ENCODE results near the gene CFAP157.

CFAP157 gene

DNA sequence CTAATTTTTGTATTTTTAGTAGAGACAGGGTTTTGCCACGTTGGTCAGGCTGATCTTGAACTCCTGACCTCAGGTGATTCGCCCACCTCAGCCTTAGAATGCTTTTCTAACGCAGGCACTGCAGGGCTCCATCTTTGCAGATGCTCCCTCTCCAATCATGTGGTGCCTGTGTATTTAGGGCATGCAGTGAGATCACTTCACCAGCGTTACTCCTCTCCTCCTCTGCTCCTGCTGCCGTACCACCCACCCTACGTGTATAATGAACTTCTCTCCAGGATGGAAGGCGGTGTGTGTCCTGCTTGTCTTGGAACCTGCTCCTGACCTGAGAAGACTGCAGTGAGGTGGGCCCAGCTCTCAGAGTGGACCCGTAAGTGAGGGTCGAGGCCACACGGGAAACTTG, 13.6 kb upstream of the CFAP157 start:
- no peak for DNase-seq (ENCODE audit: low read depth in 3 of 3)

GRCh38 chr9:127693697-127694096, 13.1 kb upstream of the CFAP157 start:
- no peak for DNase-seq (ENCODE audit: low read depth in 3 of 3)

- no peak for DNase-seq (ENCODE audit: low read depth in 3 of 3)
Observed at GRCh38 chr9:127694890-127695720, 11.7 kb upstream of the CFAP157 start.

GRCh38 chr9:127697575-127697974, 9.2 kb upstream of the CFAP157 start:
- no peak for DNase-seq (ENCODE audit: low read depth in 3 of 3)

GRCh38 chr9:127698386-127698785, 8.4 kb upstream of the CFAP157 start:
- no peak for DNase-seq (ENCODE audit: low read depth in 3 of 3)

GRCh38 chr9:127698985-127699670, 7.7 kb upstream of the CFAP157 start:
- peak; percentile 68 to 74 (median 73) for DNase-seq (ENCODE audit: low read depth in 3 of 3)

DNA sequence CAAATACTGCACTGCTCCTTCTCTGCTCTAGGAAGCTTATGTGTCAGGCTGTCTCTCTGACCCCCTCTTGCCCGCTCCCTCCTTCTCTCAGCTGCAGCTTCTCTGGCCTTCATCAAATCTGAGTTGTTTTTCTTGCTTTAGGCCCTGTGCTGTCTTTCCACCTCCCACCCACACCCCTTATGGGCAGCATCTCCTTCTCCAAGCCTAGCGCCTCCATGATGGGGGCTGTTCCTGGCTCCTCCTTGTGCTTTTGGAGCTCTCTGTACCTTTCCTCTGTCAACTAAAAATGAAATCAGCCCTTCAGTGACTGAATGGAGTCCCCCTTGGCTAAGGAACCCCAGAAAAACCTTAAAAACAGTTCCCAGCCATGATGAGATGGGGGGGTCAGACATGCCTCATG, 6.6 kb upstream of the CFAP157 start:
- no peak for DNase-seq (ENCODE audit: low read depth in 3 of 3)

DNA sequence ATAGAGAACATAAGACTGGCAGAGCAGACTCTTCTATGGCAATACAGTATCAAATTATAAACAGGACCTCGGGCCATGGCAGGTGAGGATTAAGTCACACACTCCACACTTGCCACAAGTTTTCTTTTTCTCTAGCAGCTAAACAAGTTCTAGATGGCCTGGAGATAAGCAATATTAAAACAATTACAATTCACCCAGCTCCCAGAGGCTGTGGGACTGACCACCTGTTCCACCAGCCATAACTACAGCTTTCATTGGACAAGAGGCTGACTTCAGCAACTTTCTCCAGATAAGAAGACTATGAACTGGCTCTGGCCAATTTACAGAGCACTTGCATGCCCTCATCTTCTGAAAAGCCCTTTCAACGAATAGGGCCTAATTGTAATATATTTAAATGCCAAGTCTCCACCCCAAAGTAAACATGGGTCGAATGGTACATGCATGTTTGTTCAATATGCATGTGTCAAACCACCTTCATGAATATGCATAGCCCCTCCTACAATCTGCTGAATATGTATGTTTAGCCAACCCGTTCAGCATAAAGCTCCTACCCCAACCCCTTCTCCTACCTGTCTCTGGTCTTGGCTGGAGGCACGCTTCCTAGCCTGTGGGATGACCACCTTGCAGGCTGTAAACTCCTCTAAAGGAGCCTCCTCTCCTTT, 6.1 kb upstream of the CFAP157 start:
- no peak for DNase-seq (ENCODE audit: low read depth in 3 of 3)

DNA sequence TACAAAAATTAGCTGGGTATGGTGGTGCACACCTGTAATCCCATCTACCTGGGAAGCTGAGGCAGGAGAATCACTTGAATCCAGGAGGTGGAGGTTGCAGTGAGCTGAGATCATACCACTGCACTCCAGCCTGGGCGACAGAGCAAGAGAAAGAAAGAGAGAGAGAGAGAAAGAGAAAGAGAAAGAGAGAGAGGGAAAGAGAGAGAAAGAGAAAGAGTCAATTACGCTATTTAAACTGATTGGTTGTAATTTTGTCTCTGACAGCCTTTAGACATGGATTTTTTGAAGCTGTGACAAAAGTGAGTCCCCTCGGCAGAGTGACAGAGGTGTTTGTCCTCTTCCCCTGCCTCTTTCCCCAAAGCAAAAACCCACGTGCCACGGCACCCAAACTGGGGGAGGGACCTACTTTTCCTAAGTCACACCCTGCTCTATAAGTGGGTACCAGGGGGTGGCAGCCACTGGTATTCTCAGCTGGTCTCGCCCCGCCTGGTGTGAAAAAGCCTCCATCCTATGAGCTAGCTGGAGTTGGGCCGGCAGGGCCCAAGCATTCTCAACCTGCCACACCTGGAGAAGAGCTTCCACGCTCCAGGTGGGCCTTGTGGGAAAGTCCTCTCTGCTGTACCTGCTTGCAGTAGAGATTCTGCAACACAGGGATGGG, 3.4 kb upstream of the CFAP157 start:
- no peak for DNase-seq (ENCODE audit: low read depth in 3 of 3)

DNA sequence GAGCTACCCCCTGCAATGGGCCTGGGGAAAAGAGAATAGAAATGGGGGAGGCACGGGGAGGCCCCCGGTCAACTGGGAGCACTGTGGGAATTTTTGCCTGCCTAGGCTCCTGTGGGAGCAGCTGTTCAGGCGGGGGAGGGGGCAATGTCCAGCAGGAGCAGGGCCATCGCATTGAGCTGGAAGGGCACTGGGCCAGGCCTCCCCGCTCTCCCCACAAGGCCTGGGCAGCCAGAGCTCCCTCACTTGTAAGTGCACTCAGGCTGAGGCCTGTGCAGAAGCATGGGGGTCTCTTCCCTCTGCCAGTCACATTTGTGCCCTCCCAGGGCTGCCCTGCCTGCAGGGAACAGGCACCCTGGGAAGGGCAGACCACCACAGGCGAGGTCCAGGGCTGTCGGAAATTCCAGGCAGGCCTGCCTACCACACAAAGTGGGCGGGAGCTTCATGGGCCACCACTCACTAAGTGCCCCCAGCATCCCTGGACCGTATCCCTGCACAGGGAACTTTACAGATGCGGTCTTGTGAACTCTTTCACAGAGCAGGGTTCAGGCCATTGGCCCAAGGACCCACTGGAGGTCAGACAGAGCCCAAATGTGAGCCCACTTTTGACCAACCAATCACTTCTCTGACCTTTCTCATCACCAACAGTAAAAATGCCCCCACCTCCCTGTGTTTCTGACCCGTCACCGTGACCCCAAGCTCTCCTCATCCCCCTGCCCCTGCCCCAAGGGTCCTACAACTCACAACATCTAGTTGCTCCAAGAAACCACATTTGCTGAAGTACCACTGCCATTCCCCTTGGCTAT, 1.0 kb upstream of the CFAP157 start:
- no peak for DNase-seq (ENCODE audit: low read depth in 3 of 3)

- no peak for DNase-seq (ENCODE audit: low read depth in 3 of 3)
Observed at GRCh38 chr9:127707766-127708165, 978 bp downstream of the CFAP157 start.

DNA sequence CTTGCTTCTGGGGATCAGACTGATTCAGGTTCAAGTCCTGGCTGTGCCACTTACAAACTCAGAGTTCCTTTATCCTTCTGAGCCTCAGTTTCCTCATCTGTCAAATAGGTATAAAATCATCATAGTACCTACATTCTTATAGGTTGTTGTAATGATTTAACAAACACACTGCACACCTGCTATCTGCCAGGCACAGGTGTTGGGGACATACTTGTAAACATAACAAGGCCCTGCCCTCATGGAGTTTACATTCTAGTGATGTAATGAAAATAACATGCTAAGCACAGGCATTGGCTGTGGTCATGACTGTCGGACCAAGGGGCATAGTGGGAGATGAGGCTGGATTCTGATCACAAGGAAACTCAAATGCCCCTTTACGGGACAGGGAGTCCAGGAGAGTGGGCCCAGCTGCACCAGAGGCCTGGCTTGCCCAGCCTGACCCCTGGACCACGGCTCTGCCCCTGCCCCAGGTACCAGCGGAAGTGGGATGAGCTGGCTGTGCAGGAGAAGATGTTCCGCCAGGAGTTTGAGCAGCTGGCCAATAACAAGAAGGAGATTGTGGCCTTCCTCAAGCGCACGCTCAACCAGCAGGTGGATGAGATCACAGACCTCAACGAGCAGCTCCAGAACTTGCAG, 2.3 kb downstream of the CFAP157 start:
- no peak for DNase-seq (ENCODE audit: low read depth in 3 of 3)

GRCh38 chr9:127710204-127710783, 3.5 kb downstream of the CFAP157 start:
- no peak for DNase-seq (ENCODE audit: low read depth in 3 of 3)

GRCh38 chr9:127711226-127711701, 4.5 kb downstream of the CFAP157 start:
- DNase-seq (ENCODE audit: low read depth in 3 of 3) = no peak

DNA sequence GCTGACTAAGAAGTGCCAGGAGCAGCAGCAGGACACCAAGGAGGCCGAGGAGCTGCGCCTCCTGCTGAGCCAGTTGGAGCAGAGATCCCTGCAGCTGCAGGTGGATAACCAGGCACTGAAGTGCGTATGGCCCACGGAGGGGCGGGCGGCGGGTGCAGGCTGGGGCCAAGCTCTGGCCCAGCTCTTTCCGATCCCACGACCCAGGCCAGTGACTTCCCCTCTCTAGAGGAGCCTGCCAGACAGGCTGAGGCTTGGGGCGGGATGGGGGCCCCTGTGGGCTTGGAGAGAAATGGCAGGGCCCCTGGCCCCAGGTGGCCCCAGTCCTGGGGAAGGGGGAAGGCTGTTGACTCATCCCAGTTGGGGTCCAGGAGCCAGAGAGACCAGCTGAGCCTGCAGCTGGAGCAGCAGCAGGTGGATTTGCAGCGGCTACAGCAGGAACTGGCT, 5.1 kb downstream of the CFAP157 start:
- no peak for DNase-seq (ENCODE audit: low read depth in 3 of 3)

GRCh38 chr9:127712371-127712770, 5.6 kb downstream of the CFAP157 start:
- no peak for DNase-seq (ENCODE audit: low read depth in 3 of 3)

DNA sequence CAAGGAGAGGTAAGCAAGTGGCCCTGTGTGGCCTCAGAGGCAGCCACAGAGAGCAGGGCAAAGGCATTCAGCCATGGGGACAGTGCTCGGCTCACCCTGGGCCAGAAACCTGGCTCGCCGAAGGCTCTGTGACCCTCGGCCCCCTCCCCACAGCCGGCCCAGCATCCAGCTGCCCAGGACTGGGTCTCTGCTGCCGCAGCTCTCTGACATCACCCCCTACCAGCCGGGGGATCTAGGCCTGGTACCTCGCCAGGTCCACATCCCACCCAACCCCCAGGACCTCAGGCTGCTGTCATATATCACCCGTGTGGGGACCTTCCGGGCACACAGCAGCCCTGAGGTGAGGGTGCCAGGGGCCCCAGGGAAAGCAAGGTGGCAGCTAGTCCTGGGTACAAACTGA, 6.1 kb downstream of the CFAP157 start:
- DNase-seq (ENCODE audit: low read depth in 3 of 3) = no peak

- no peak for DNase-seq (ENCODE audit: low read depth in 3 of 3)
Observed at GRCh38 chr9:127714020-127714750, 7.4 kb downstream of the CFAP157 start.

- DNase-seq (ENCODE audit: low read depth in 3 of 3) = no peak
Observed at GRCh38 chr9:127714951-127715469, 8.2 kb downstream of the CFAP157 start.
